22Rv1 (cell line): ENCODE measurements around the gene VEGFC.

Experiments used
- CTCF ChIP-seq: fragments of 450-650 bp; IDR thresholded peaks from 2 replicates; pipeline ENCODE4 v1.5.1; 2017; ENCODE audit warnings: mild to moderate bottlenecking
- ZFX ChIP-seq: fragments of 450-650 bp; IDR thresholded peaks from 2 replicates; pipeline ENCODE4 v1.6.1; 2017; ENCODE audit warnings: antibody characterized with exemption, borderline replicate concordance

GRCh38 chr4:176653401-176654220, 139.1 kb downstream of the VEGFC start:
- TF ChIP-seq CTCF, result no peak
- TF ChIP-seq ZFX, result no peak
